ENCODE data around the gene ZNF444. TPM values are rescaled to one million over a fixed set of nuclear protein-coding genes. Genes with fewer than 3 reads are reported as not detected.
"Not testable (repeated sequence)": the region's sequence is repeated elsewhere in the genome, so short reads cannot be mapped to it uniquely, and the experiment has no call there.

ZNF444 gene
- total and polyA plus RNA-seq, 2 donors (not counting 3 experiments of a cell fraction or from before 2014, with no cell fraction given) = 37.2 to 41.7 TPM

DNA sequence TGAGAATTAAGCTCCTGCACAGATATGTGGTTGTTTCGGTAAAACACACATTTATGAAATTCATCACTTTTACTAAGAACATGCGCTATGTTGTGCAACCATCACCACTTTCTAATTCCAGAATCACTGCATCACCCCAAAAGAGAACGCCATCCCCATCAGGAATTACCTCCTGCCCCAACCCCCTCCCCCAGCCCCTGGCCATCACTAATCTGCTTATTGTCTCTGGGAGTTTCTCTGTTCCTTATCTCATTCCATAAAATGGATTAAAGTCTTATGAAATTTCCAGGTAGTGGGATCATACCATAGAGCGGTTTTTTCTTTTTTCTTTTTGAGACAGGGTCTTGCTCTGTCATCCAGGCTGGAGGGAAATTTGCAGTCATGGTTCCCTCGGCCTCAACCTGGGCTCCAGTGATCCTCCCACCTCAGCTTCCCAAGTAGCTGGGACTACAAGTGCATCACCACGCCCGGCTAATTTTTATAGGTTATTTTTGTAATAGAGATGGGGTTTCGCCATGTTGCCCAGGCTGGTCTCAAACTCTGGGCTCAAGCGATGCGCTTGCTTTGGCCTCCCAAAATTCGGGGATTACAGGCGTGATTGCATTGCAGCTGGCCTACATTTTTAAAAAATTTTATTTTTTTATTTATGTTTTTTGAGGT, 53.0 kb downstream of the ZNF444 start:
- Histone ChIP-seq H4K20me1 (replicated peaks; ENCODE audit: control insufficient read depth, extremely low read depth, insufficient read depth, low read length) (no peaks in the 10 kb centered on the region), H3K79me2 (ENCODE audit: control insufficient read depth, insufficient read depth, low read length) (no peaks in the 10 kb centered on the region), H3K9ac (replicated peaks; ENCODE audit: extremely low read depth, insufficient read depth, low read length) (no peak overlapping the region), H3K36me3 (ENCODE audit: control insufficient read depth in 2 of 2, extremely low read depth in 1 of 2, insufficient read depth in 2 of 2, low read length in 2 of 2) (no peaks in the 10 kb centered on the region), H3K9me3 (replicated peaks; ENCODE audit: control insufficient read depth, insufficient read depth, low read length) (no peaks in the 10 kb centered on the region), H3K27me3 (ENCODE audit: control insufficient read depth in 2 of 2, insufficient read depth in 2 of 2, low read length in 2 of 2) (no peaks in the 10 kb centered on the region), H3K4me2 (ENCODE audit: insufficient read depth, low read length) (no peak overlapping the region), H3K4me3 (replicated peaks in 1 of 3; ENCODE audit: insufficient read depth in 1 of 3, low read depth in 1 of 3, low read length in 3 of 3) (no peak overlapping the region), H3K9me1 (replicated peaks; ENCODE audit: control insufficient read depth, extremely low read depth, insufficient read depth, low read length) (no peaks in the 10 kb centered on the region), H3K27ac (ENCODE audit: insufficient read depth, low read depth, low read length) (no peak overlapping the region), H2AFZ (ENCODE audit: low read depth, low read length) (no peak overlapping the region), H3K4me1 (ENCODE audit: control insufficient read depth, extremely low read depth, insufficient read depth, low read length) (no peaks in the 10 kb centered on the region)
- ChIA-PET POLR2A (no interaction called here), CTCF (interaction anchor here (2.0 kb wide), 1 partner anchor 128 kb away, joined by 5 read pairs; no protein-coding TSS in a partner anchor)
- BruUV-seq (replicated peaks) = no TSS peak
- DNase-seq (ENCODE audit: low read depth, low spot score) = no peak
- TF ChIP-seq MYC (IDR thresholded peaks at IDR 0.05; ENCODE audit: low read depth, low read length) (no peak), GATA2 (IDR thresholded peaks at IDR 0.05; ENCODE audit: insufficient read depth, insufficient read length, low read depth, low read length) (no peak), POLR2A (IDR thresholded peaks at IDR 0.05; ENCODE audit: low read depth, low read length) (no peak), EZH2 (IDR thresholded peaks at IDR 0.05; ENCODE audit: borderline replicate concordance, low read depth, low read length, severe bottlenecking) (no peak), POLR2AphosphoS5 (IDR thresholded peaks at IDR 0.05; ENCODE audit: insufficient read depth, low read depth, low read length) (no peak)
- TF ChIP-seq, protein P1, sequence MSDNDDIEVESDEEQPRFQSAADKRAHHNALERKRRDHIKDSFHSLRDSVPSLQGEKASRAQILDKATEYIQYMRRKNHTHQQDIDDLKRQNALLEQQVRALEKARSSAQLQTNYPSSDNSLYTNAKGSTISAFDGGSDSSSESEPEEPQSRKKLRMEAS (IDR thresholded peaks at IDR 0.05; ENCODE audit: insufficient read depth, insufficient read length) = no peak
- TF ChIP-seq, protein P2, sequence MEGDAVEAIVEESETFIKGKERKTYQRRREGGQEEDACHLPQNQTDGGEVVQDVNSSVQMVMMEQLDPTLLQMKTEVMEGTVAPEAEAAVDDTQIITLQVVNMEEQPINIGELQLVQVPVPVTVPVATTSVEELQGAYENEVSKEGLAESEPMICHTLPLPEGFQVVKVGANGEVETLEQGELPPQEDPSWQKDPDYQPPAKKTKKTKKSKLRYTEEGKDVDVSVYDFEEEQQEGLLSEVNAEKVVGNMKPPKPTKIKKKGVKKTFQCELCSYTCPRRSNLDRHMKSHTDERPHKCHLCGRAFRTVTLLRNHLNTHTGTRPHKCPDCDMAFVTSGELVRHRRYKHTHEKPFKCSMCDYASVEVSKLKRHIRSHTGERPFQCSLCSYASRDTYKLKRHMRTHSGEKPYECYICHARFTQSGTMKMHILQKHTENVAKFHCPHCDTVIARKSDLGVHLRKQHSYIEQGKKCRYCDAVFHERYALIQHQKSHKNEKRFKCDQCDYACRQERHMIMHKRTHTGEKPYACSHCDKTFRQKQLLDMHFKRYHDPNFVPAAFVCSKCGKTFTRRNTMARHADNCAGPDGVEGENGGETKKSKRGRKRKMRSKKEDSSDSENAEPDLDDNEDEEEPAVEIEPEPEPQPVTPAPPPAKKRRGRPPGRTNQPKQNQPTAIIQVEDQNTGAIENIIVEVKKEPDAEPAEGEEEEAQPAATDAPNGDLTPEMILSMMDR (IDR thresholded peaks at IDR 0.05; ENCODE audit: extremely low read depth in 1 of 2, insufficient read depth in 1 of 2, low read depth in 1 of 2, low read length in 2 of 2) = no peak
- intact Hi-C loops (cut with micrococcal nuclease) (no loop called here), dilution Hi-C loops (cut with MboI; ENCODE audit: extremely low pct_ligation_motif_present, low sequenced_read_pairs) (no loop called here)
- no peak for FAIRE-seq

DNA sequence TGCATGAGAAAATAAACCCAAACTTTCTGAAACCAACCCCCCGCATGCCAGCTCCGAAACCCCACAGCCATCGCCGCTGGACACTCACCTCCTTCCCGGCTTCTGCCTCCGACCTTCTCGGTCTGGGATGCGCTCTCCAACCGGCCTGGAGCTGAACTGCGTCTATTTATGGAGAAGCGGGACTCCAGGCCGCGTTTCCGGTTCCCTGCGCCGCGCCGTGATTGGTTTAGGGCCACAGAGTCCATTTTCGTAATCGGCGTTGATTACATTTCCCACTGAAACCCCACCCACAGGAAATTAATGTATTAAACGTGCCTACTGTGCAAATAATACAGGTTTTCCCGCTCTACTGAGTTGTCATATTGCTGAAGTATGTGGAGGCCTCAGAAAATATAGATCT, 56.6 kb downstream of the ZNF444 start, which contains the start of gene ZSCAN5B:
Gene ZSCAN5B, minus strand, starts transcription at position 138 of the 400 bp plus-strand sequence. CDS start 4,731 bp downstream, outside the sequence.
- CTCF ChIA-PET = interaction anchor here (1.2 kb wide), 1 partner anchor 55 kb away, joined by 3 read pairs; no protein-coding TSS in a partner anchor
- H2AFZ ChIP-seq (ENCODE audit: low read depth, low read length); BruUV-seq (replicated peaks): not testable (repeated sequence)

More for the DNA sequence above, 56.6 kb downstream of the ZNF444 start, which contains the start of gene ZSCAN5B:
- H3K27me3 ChIP-seq (ENCODE audit: control insufficient read depth in 2 of 2, insufficient read depth in 2 of 2, low read length in 2 of 2); H3K9me1 ChIP-seq (replicated peaks; ENCODE audit: control insufficient read depth, extremely low read depth, insufficient read depth, low read length); FAIRE-seq; H4K20me1 ChIP-seq (replicated peaks; ENCODE audit: control insufficient read depth, extremely low read depth, insufficient read depth, low read length); DNase-seq (ENCODE audit: low read depth, low spot score); dilution Hi-C loops (cut with MboI; ENCODE audit: extremely low pct_ligation_motif_present, low sequenced_read_pairs); H3K4me1 ChIP-seq (ENCODE audit: control insufficient read depth, extremely low read depth, insufficient read depth, low read length); intact Hi-C loops (cut with micrococcal nuclease); H3K27ac ChIP-seq (ENCODE audit: insufficient read depth, low read depth, low read length); H3K79me2 ChIP-seq (ENCODE audit: control insufficient read depth, insufficient read depth, low read length); POLR2A ChIA-PET; H3K9ac ChIP-seq (replicated peaks; ENCODE audit: extremely low read depth, insufficient read depth, low read length); H3K36me3 ChIP-seq (ENCODE audit: control insufficient read depth in 2 of 2, extremely low read depth in 1 of 2, insufficient read depth in 2 of 2, low read length in 2 of 2); H3K4me2 ChIP-seq (ENCODE audit: insufficient read depth, low read length); H3K4me3 ChIP-seq (replicated peaks in 1 of 3; ENCODE audit: insufficient read depth in 1 of 3, low read depth in 1 of 3, low read length in 3 of 3); H3K9me3 ChIP-seq (replicated peaks; ENCODE audit: control insufficient read depth, insufficient read depth, low read length): not testable (repeated sequence)

Measured in endothelial cell of umbilical vein (primary cell).